K562 (cell line): ENCODE data around the gene GLMP. TPM values are rescaled to one million over a fixed set of nuclear protein-coding genes. Genes with fewer than 3 reads are reported as not detected.
A peak's percentile ranks its signal among the peaks of the same experiment; 100 is the strongest.

ENCODE experiments used
- CTCF ChIP-seq, 3 experiments: IDR thresholded peaks in 2 of 3; conservative IDR thresholded peaks in 1 of 3; 2 replicates each; pipeline ENCODE4 v1.5.1; 2011 to 2012; ENCODE audit warnings: low read length in 3 of 3, mild to moderate bottlenecking in 3 of 3, control low read depth in 2 of 3, improper control_type of control experiment in 1 of 3, inconsistent platforms in 1 of 3, low read depth in 1 of 3, mixed read lengths in 1 of 3, moderate library complexity in 1 of 3; ENCODE audit not compliant: insufficient read depth in 2 of 3
- FOXJ3 ChIP-seq: sonication (generic); formaldehyde crosslinking; IDR thresholded peaks from 2 replicates; pipeline ENCODE4 v1.4.0; 2020; ENCODE audit warnings: mild to moderate bottlenecking, missing genetic modification reagents
- IFI16 ChIP-seq: fragments of 250-450 bp; sonication (Bioruptor Pico); IDR thresholded peaks from 2 replicates; pipeline ENCODE4 v2.1.2; 2022; ENCODE audit warnings: mild to moderate bottlenecking, inconsistent platforms
- LCOR ChIP-seq: sonication (generic); formaldehyde crosslinking; IDR thresholded peaks from 2 replicates; pipeline ENCODE4 v1.8.0; 2022; ENCODE audit warnings: mild to moderate bottlenecking, missing genetic modification reagents
- MEIS2 ChIP-seq: fragments of 450-650 bp; IDR thresholded peaks from 2 replicates; pipeline ENCODE4 v1.6.1; 2014; ENCODE audit warnings: mild to moderate bottlenecking; ENCODE audit not compliant: partially characterized antibody
- MXD1 ChIP-seq: fragments of 250-450 bp; sonication (Bioruptor Pico); IDR thresholded peaks from 2 replicates; pipeline ENCODE4 v1.8.0; 2021; ENCODE audit warnings: borderline replicate concordance, mild to moderate bottlenecking, moderate library complexity; ENCODE audit not compliant: poor library complexity, severe bottlenecking
- MYC ChIP-seq, 2 experiments: fragments of 250-450 bp in 1 of 2; sonication (Bioruptor Pico) in 1 of 2; IDR thresholded peaks; 2 replicates each; pipeline versions ENCODE4 v1.5.1 to v1.6.1; 2012 to 2021; ENCODE audit warnings: low read depth in 2 of 2, borderline replicate concordance in 1 of 2, improper control_type of control experiment in 1 of 2, low read length in 1 of 2, mild to moderate bottlenecking in 1 of 2, moderate library complexity in 1 of 2
- NR2F6 ChIP-seq: fragments of 450-650 bp; formaldehyde crosslinking; IDR thresholded peaks from 2 replicates; pipeline ENCODE4 v1.4.0; 2020; ENCODE audit warnings: mild to moderate bottlenecking
- PML ChIP-seq: IDR thresholded peaks from 2 replicates; pipeline ENCODE4 v1.6.1; 2012; ENCODE audit warnings: low read length, inconsistent platforms
- RCOR1 ChIP-seq, 2 experiments: IDR thresholded peaks; 2 replicates each; pipeline ENCODE4 v1.6.1; 2012; ENCODE audit warnings: low read depth in 2 of 2, low read length in 2 of 2, borderline replicate concordance in 1 of 2, improper control_type of control experiment in 1 of 2
- TAF1 ChIP-seq: IDR thresholded peaks from 2 replicates; pipeline ENCODE4 v1.6.1; 2011; ENCODE audit warnings: mild to moderate bottlenecking, low read length, moderate library complexity; ENCODE audit not compliant: insufficient read depth, control insufficient read depth, severe bottlenecking; ENCODE audit errors: extremely low read depth
- USF2 ChIP-seq: sonication (generic); formaldehyde crosslinking; IDR thresholded peaks from 2 replicates; pipeline ENCODE4 v1.5.0; 2020; ENCODE audit warnings: missing genetic modification reagents
- ZNF184 ChIP-seq: sonication (generic); formaldehyde crosslinking; IDR thresholded peaks from 2 replicates; pipeline ENCODE4 v1.5.0; 2020; ENCODE audit warnings: missing genetic modification reagents
- polyA plus RNA-seq, 8 experiments: library from polyadenylated mRNA; depleted of rRNA in 4 of 8; stranded (reverse) in 5 of 8; unstranded in 3 of 8; fragments of >200 nt; fragmentation: Nextera tagmentation in 2 of 8; fragmentation: Illumina TruSeq in 1 of 8; extraction: Ambion mirVana in 2 of 8; extraction: Trizol in 1 of 8; gene quantifications; 2 replicates each; pipeline versions ENCODE4 v1.2.1 to v1.2.3, GENCODE V29; 2011 to 2014; ENCODE audit warnings: inconsistent platforms in 1 of 8, missing spikeins in 1 of 8
- total RNA-seq, 7 experiments: library from RNA; depleted of rRNA in 6 of 7; stranded (reverse); fragments of >200 nt in 6 of 7; fragmentation: Illumina TruSeq in 2 of 7; extraction: Trizol in 2 of 7; gene quantifications; 2 replicates each; pipeline versions ENCODE4 v1.2.1 to v1.2.3, GENCODE V29; 2011 to 2021; ENCODE audit warnings: low replicate concordance in 1 of 7

Gene GLMP
- total and polyA plus RNA-seq, 9 of the 15 experiments (the other 6 are each of a cell fraction or from before 2014, with no cell fraction given): 8.3 to 28.2 (median 22.4) TPM

GRCh38 chr1:156281281-156281680 is 14.2 kb downstream of the GLMP start (continued):
- TF ChIP-seq USF2 (peak; percentile 65), IFI16 (CRISPR knock-in tag) (no peak), TAF1 (peak; percentile 34), ZNF184 (CRISPR knock-in tag) (no peak), NR2F6 (CRISPR knock-in tag) (no peak), FOXJ3 (CRISPR knock-in tag) (no peak), RCOR1 (IDR thresholded peaks at IDR 0.05; ENCODE audit: borderline replicate concordance in 1 of 2, low read depth in 2 of 2, low read length in 2 of 2) (peak in 1 of 2 experiments; percentile 52; a peak in 1 of 4 replicates), CTCF (IDR thresholded peaks at IDR 0.05 in 2 of 3, conservative IDR thresholded peaks at IDR 0.05 in 1 of 3; ENCODE audit: insufficient read depth in 2 of 3, low read depth in 1 of 3, low read length in 3 of 3) (peak; percentile 15 to 54 (median 42); a peak in 3 of 6 replicates), LCOR (peak; percentile 55; the same call in 1 of the 2 replicates), MXD1 (CRISPR knock-in tag) (peak; percentile 87), PML (0 out of 2 replicates have a peak, but pooled peaks have one; percentile 18), MEIS2 (peak; percentile 37), MYC (IDR thresholded peaks at IDR 0.05; ENCODE audit: low read depth, low read length) (peak; percentile 74), MYC (CRISPR knock-in tag; IDR thresholded peaks at IDR 0.05; ENCODE audit: borderline replicate concordance, low read depth) (no peak)
